Measurements from ENCODE around the gene ZNF526. TPM values are rescaled to one million over a fixed set of nuclear protein-coding genes. Genes with fewer than 3 reads are reported as not detected.

Gene ZNF526
- total and polyA plus RNA-seq, 9 of the 15 experiments (the other 6 are each of a cell fraction or from before 2014, with no cell fraction given) = 1.3 to 17.9 (median 6.2) TPM

GRCh38 chr19:42203700-42204099 lies 16.4 kb upstream of the ZNF526 start:
- peaks cover 50 to 51% of the 10 kb centered on the region in 2 experiments for H3K4me1 ChIP-seq (replicated peaks in 1 of 2; ENCODE audit: control insufficient read depth in 2 of 2, insufficient read depth in 2 of 2, low read length in 2 of 2)
- H3K9me3 ChIP-seq (replicated peaks; ENCODE audit: control insufficient read depth, insufficient read depth, low read depth, low read length) = no peaks in the 10 kb centered on the region
- POLR2A ChIA-PET = interaction anchor here (0.6 kb wide), 1 partner anchor 13 kb away, joined by 3 read pairs; no protein-coding TSS in a partner anchor

GRCh38 chr19:42204664-42205063 lies 15.4 kb upstream of the ZNF526 start:
- Histone ChIP-seq H3K36me3 (ENCODE audit: control insufficient read depth, insufficient read depth, low read length) (peaks cover 95% of the 10 kb centered on the region), H3K27me3 (ENCODE audit: control insufficient read depth in 2 of 2, insufficient read depth in 2 of 2, low read length in 2 of 2) (no peaks in the 10 kb centered on the region; a peak in 1 of 5 replicates), H4K20me1 (replicated peaks; ENCODE audit: control insufficient read depth, insufficient read depth, low read length) (peaks cover 12% of the 10 kb centered on the region; the same call in 1 of the 2 replicates), H3K4me1 (replicated peaks in 1 of 2; ENCODE audit: control insufficient read depth in 2 of 2, insufficient read depth in 2 of 2, low read length in 2 of 2) (peaks cover 43 to 45% of the 10 kb centered on the region in 2 experiments), H3K4me2 (ENCODE audit: insufficient read depth, low read length) (no peak overlapping the region), H3K4me3 (no peak overlapping the region), H3K79me2 (ENCODE audit: control insufficient read depth, insufficient read depth, low read length) (peaks cover 83% of the 10 kb centered on the region), H3K9ac (ENCODE audit: insufficient read depth in 1 of 2, low read depth in 2 of 2, low read length in 2 of 2) (no peak overlapping the region), H3K27ac (ENCODE audit: extremely low read depth, low read depth, low read length) (no peak overlapping the region), H3K9me1 (ENCODE audit: control insufficient read depth, insufficient read depth, low read length) (peaks cover 4% of the 10 kb centered on the region), H2AFZ (ENCODE audit: low read depth, low read length) (no peak overlapping the region), H3K9me3 (replicated peaks; ENCODE audit: control insufficient read depth, insufficient read depth, low read depth, low read length) (no peaks in the 10 kb centered on the region)
- ChIA-PET CTCF (ENCODE audit: low intra/inter-chr PET ratio) (no interaction called here), POLR2A (interaction anchor here (0.6 kb wide), 1 partner anchor 11 kb away, joined by 3 read pairs; no protein-coding TSS in a partner anchor)
- ATAC-seq (no peak), DNase-seq (ENCODE audit: extremely low read depth in 1 of 4, low spot score in 3 of 4) (no peak), FAIRE-seq (no peak)
- TF ChIP-seq KAT2B (IDR thresholded peaks at IDR 0.05; ENCODE audit: low read depth, low read length) (no peak), CHD4 (IDR thresholded peaks at IDR 0.05; ENCODE audit: insufficient read depth, insufficient replicate concordance, low read depth, low read length, poor library complexity, severe bottlenecking) (no peak), FOXO4 (CRISPR knock-in tag; IDR thresholded peaks at IDR 0.05) (no peak), CCNT2 (IDR thresholded peaks at IDR 0.05; ENCODE audit: borderline replicate concordance, extremely low read depth, insufficient read length, low read depth, low read length) (no peak), SNIP1 (IDR thresholded peaks at IDR 0.05; ENCODE audit: low read depth) (no peak), TAF7 (tag; IDR thresholded peaks at IDR 0.05) (no peak)
- intact Hi-C loops (cut with micrococcal nuclease) (no loop called here), in situ Hi-C loops (cut with MboI) (no loop called here)
- 98% methylated on average over 5 of the region's 6 CpGs for WGBS (ENCODE audit: insufficient coverage, low coverage, missing lambda C conversion rate)
- no TSS peak for BruUV-seq (replicated peaks)

More at GRCh38 chr19:42203700-42204099, 16.4 kb upstream of the ZNF526 start:
- CTCF ChIA-PET (ENCODE audit: low intra/inter-chr PET ratio) = no interaction called here
- Histone ChIP-seq H3K9ac (ENCODE audit: insufficient read depth in 1 of 2, low read depth in 2 of 2, low read length in 2 of 2) (peak overlapping the region in 1 of 2 experiments; percentile 56; a peak in 2 of 4 replicates), H3K79me2 (ENCODE audit: control insufficient read depth, insufficient read depth, low read length) (peaks cover 83% of the 10 kb centered on the region), H3K36me3 (ENCODE audit: control insufficient read depth, insufficient read depth, low read length) (peaks cover 95% of the 10 kb centered on the region), H3K4me3 (no peak overlapping the region), H3K4me2 (ENCODE audit: insufficient read depth, low read length) (no peak overlapping the region), H3K9me1 (ENCODE audit: control insufficient read depth, insufficient read depth, low read length) (peaks cover 4% of the 10 kb centered on the region), H3K27ac (ENCODE audit: extremely low read depth, low read depth, low read length) (no peak overlapping the region), H2AFZ (ENCODE audit: low read depth, low read length) (no peak overlapping the region), H3K27me3 (ENCODE audit: control insufficient read depth in 2 of 2, insufficient read depth in 2 of 2, low read length in 2 of 2) (no peaks in the 10 kb centered on the region; a peak in 1 of 5 replicates), H4K20me1 (replicated peaks; ENCODE audit: control insufficient read depth, insufficient read depth, low read length) (peaks cover 22% of the 10 kb centered on the region; the same call in 1 of the 2 replicates)
- intact Hi-C loops (cut with micrococcal nuclease) = no loop called here
- TF ChIP-seq RBFOX2 (IDR thresholded peaks at IDR 0.05; ENCODE audit: low read depth, low read length) (peak; percentile 25; the same call in 1 of the 2 replicates), NBN (IDR thresholded peaks at IDR 0.05; ENCODE audit: low read depth) (no peak)
- no peak for DNase-seq (ENCODE audit: extremely low read depth in 1 of 4, low spot score in 3 of 4)
- no peak for FAIRE-seq
- in situ Hi-C loops (cut with MboI) = no loop called here
- WGBS (ENCODE audit: insufficient coverage, low coverage, missing lambda C conversion rate) = 100% methylated on average over 2 of the region's 2 CpGs
- no peak for ATAC-seq
- BruUV-seq (replicated peaks) = no TSS peak

Data from K562 (cell line).